IMR-90 (cell line): Measurements from ENCODE around the gene ZNF318. TPM values are rescaled to one million over a fixed set of nuclear protein-coding genes. Genes with fewer than 3 reads are reported as not detected.

ENCODE experiments used
- ATAC-seq: fragments of 200-7000 bp; cut with Tn5 transposase; 2 replicates; pipeline ENCODE4 v1.9.1; 2020; ENCODE audit warnings: low read depth, mild to moderate bottlenecking, moderate library complexity
- BruUV-seq: library from RNA; stranded (reverse); fragments of 400-500 nt; replicated peaks from 2 replicates; lab custom pipeline; 2021; lab: Mats Ljungman, UMichigan
- CTCF ChIA-PET: fragments of 300-600 bp; formaldehyde crosslinking; extraction: SDS; loops from one replicate; lab custom pipeline; 2021; ENCODE audit warnings: antibody characterized with exemption; lab: Yijun Ruan, JAX
- POLR2A ChIA-PET: fragments of 300-600 bp; sonication (Branson Sonifier 250); formaldehyde crosslinking; loops from one replicate; lab custom pipeline; 2022; ENCODE audit warnings: antibody characterized with exemption; ENCODE audit not compliant: unreplicated experiment; lab: Charles Lee
- DNase-seq: peaks from one replicate; pipeline ENCODE4 v3.0.0; 2013
- H2AFZ ChIP-seq: replicated peaks from 2 replicates; pipeline ENCODE3; 2013; ENCODE audit warnings: low read length, mild to moderate bottlenecking; ENCODE audit not compliant: poor library complexity
- H2AK5ac ChIP-seq: 2 replicates; pipeline ENCODE4 v1.6.1; 2013; ENCODE audit warnings: low read depth, low read length, inconsistent platforms
- H2AK9ac ChIP-seq: replicated peaks from 2 replicates; pipeline ENCODE3; 2013; ENCODE audit warnings: mild to moderate bottlenecking, low read depth, low read length, moderate library complexity; ENCODE audit not compliant: poor library complexity
- H2BK120ac ChIP-seq: 2 replicates; pipeline ENCODE4 v1.6.1; 2013; ENCODE audit warnings: low read depth, low read length, inconsistent platforms
- H2BK15ac ChIP-seq: 3 replicates; pipeline ENCODE4 v1.6.1; 2013; ENCODE audit warnings: low read depth, low read length, inconsistent platforms
- H2BK20ac ChIP-seq: 2 replicates; pipeline ENCODE4 v1.6.1; 2013; ENCODE audit warnings: low read depth, mild to moderate bottlenecking, inconsistent platforms, low read length, moderate library complexity
- H2BK5ac ChIP-seq: 2 replicates; pipeline ENCODE4 v1.6.1; 2013; ENCODE audit warnings: mild to moderate bottlenecking, low read depth, low read length, inconsistent platforms; ENCODE audit not compliant: poor library complexity, severe bottlenecking
- H3K14ac ChIP-seq: replicated peaks from 2 replicates; pipeline ENCODE4 v1.6.1; 2013; ENCODE audit warnings: low read depth, low read length, inconsistent platforms
- H3K18ac ChIP-seq: 2 replicates; pipeline ENCODE4 v1.6.1; 2013; ENCODE audit warnings: low read depth, low read length, control low read depth
- H3K23ac ChIP-seq: 2 replicates; pipeline ENCODE4 v1.6.1; 2013; ENCODE audit warnings: low read depth, low read length, inconsistent platforms
- H3K27ac ChIP-seq: 2 replicates; pipeline ENCODE4 v1.5.1; 2013; ENCODE audit warnings: mild to moderate bottlenecking, control low read depth, low read length; ENCODE audit not compliant: insufficient read depth
- H3K27me3 ChIP-seq: 2 replicates; pipeline ENCODE4 v1.6.1; 2013; ENCODE audit warnings: low read length; ENCODE audit not compliant: control insufficient read depth, insufficient read depth
- H3K36me3 ChIP-seq: 2 replicates; pipeline ENCODE4 v1.6.1; 2013; ENCODE audit warnings: low read length, mixed read lengths; ENCODE audit not compliant: control insufficient read depth, insufficient read depth
- H3K4ac ChIP-seq: 2 replicates; pipeline ENCODE4 v1.6.1; 2013; ENCODE audit warnings: low read depth, low read length, inconsistent platforms
- H3K4me1 ChIP-seq: 2 replicates; pipeline ENCODE4 v1.6.1; 2013; ENCODE audit warnings: low read length, mixed read lengths; ENCODE audit not compliant: control insufficient read depth, insufficient read depth
- H3K4me2 ChIP-seq: 2 replicates; pipeline ENCODE4 v1.6.1; 2013; ENCODE audit warnings: low read depth, mild to moderate bottlenecking, control low read depth, low read length, moderate library complexity
- H3K4me3 ChIP-seq: 2 replicates; pipeline ENCODE4 v1.5.1; 2013; ENCODE audit warnings: low read depth, mild to moderate bottlenecking, control low read depth, low read length, moderate library complexity; ENCODE audit not compliant: insufficient read depth
- H3K56ac ChIP-seq: 2 replicates; pipeline ENCODE4 v1.6.1; 2013; ENCODE audit warnings: low read length, inconsistent platforms; ENCODE audit not compliant: insufficient read depth; ENCODE audit errors: extremely low read depth
- H3K79me1 ChIP-seq, 2 experiments: 2 replicates each; pipeline ENCODE4 v1.6.1; 2013; ENCODE audit warnings: low read length in 2 of 2, inconsistent platforms in 1 of 2, low read depth in 1 of 2
- H3K9ac ChIP-seq: 2 replicates; pipeline ENCODE4 v1.6.1; 2013; ENCODE audit warnings: low read depth, low read length, control low read depth
- H3K9me1 ChIP-seq: 2 replicates; pipeline ENCODE4 v1.6.1; 2013; ENCODE audit warnings: low read length, inconsistent platforms; ENCODE audit not compliant: insufficient read depth
- H3K9me3 ChIP-seq: 2 replicates; pipeline ENCODE4 v1.6.1; 2013; ENCODE audit warnings: low read length; ENCODE audit not compliant: control insufficient read depth, insufficient read depth
- H4K20me1 ChIP-seq: 2 replicates; pipeline ENCODE4 v1.6.1; 2013; ENCODE audit warnings: low read length, inconsistent platforms; ENCODE audit not compliant: insufficient read depth
- H4K5ac ChIP-seq: 2 replicates; pipeline ENCODE4 v1.6.1; 2013; ENCODE audit warnings: mild to moderate bottlenecking, low read depth, low read length, control low read depth
- H4K8ac ChIP-seq, 2 experiments: 2 replicates each; pipeline ENCODE4 v1.6.1; 2013; ENCODE audit warnings: low read depth in 2 of 2, low read length in 2 of 2, control low read depth in 1 of 2, inconsistent platforms in 1 of 2
- H4K91ac ChIP-seq: 2 replicates; pipeline ENCODE4 v1.6.1; 2013; ENCODE audit warnings: low read depth, low read length, inconsistent platforms; ENCODE audit not compliant: insufficient read depth
- BHLHE40 ChIP-seq: fragments of 150-350 bp; IDR thresholded peaks from 2 replicates; pipeline ENCODE4 v1.6.1; 2016; ENCODE audit warnings: mild to moderate bottlenecking, low read depth, low read length
- CEBPB ChIP-seq: IDR thresholded peaks from 2 replicates; pipeline ENCODE4 v1.6.1; 2012; ENCODE audit warnings: low read depth, low read length, improper control_type of control experiment
- CHD1 ChIP-seq: IDR thresholded peaks from 2 replicates; pipeline ENCODE4 v1.6.1; 2012; ENCODE audit warnings: low read depth, low read length, improper control_type of control experiment
- MXI1 ChIP-seq: IDR thresholded peaks from 2 replicates; pipeline ENCODE4 v1.6.1; 2012; ENCODE audit warnings: low read depth, mild to moderate bottlenecking, low read length, moderate library complexity, borderline replicate concordance
- RAD21 ChIP-seq: IDR thresholded peaks from 2 replicates; pipeline ENCODE4 v1.6.1; 2012; ENCODE audit warnings: low read length, improper control_type of control experiment
- SMC3 ChIP-seq: fragments of 150-350 bp; IDR thresholded peaks from 2 replicates; pipeline ENCODE4 v1.6.1; 2016; ENCODE audit warnings: low read depth, mild to moderate bottlenecking, antibody characterized with exemption, low read length, moderate library complexity
- WGBS, 2 experiments: methylation state at CpG; one replicate each; pipeline versions ENCODE4 v1.1.5 to v1.1.7; 2013; ENCODE audit warnings: missing lambda C conversion rate in 2 of 2; ENCODE audit not compliant: insufficient read length in 1 of 2; ENCODE audit errors: extremely low coverage in 2 of 2; 5-methylcytosine and 5-hydroxymethylcytosine counted together
- dilution Hi-C: fragments of 300-500 bp; cut with HindIII; formaldehyde crosslinking; loops from one replicate; pipeline ENCODE4 v1.14.3; 2018; ENCODE audit warnings: low sequenced_read_pairs; ENCODE audit not compliant: unreplicated experiment
- in situ Hi-C: fragments of 300-500 bp; cut with MboI; formaldehyde crosslinking; loops from 3 replicates; pipeline ENCODE4 v1.14.3; 2019; ENCODE audit warnings: low sequenced_read_pairs, inconsistent platforms, mixed read lengths
- intact Hi-C: fragments of 100-400 bp; cut with micrococcal nuclease; formaldehyde crosslinking; loops from 2 replicates; pipeline ENCODE4 v1.10.0; 2022
- polyA plus RNA-seq, 3 experiments: library from polyadenylated mRNA; depleted of rRNA; stranded (reverse); fragments of >200 nt; gene quantifications; 2 replicates each; pipeline ENCODE4 v1.2.3, GENCODE V29; 2012; ENCODE audit warnings: low replicate concordance in 1 of 3
- total RNA-seq: library from RNA; depleted of rRNA; stranded (reverse); fragments of >200 nt; gene quantifications from 2 replicates; pipeline ENCODE4 v1.2.3, GENCODE V29; 2012

The ZNF318 gene
- total and polyA plus RNA-seq, 2 of the 4 experiments (the other 2 are of a cell fraction) = 5.7 to 6.6 TPM

GRCh38 chr6:43361269-43361668 lies 8.2 kb downstream of the ZNF318 start:
- H3K27me3 ChIP-seq = no peaks in the 10 kb centered on the region
- no peak overlapping the region for H2AK9ac ChIP-seq
- no peak overlapping the region for H2BK20ac ChIP-seq
- TF ChIP-seq CHD1 (no peak), MXI1 (no peak), SMC3 (no peak), CEBPB (no peak), RAD21 (no peak), BHLHE40 (no peak)
- H3K79me1 ChIP-seq = peaks cover 25 to 36% of the 10 kb centered on the region in 2 experiments; a peak in 3 of 4 replicates
- CTCF ChIA-PET = interaction anchor here (0.6 kb wide), 1 partner anchor 15 kb away, joined by 3 read pairs; no protein-coding TSS in a partner anchor
- in situ Hi-C loops (no loop called here), intact Hi-C loops (no loop called here), dilution Hi-C loops (no loop called here)
- H3K18ac ChIP-seq = no peak overlapping the region
- H2BK120ac ChIP-seq = no peak overlapping the region
- H3K56ac ChIP-seq = no peak overlapping the region
- H4K5ac ChIP-seq = no peak overlapping the region
- no peaks in the 10 kb centered on the region for H3K9me3 ChIP-seq
- H3K4ac ChIP-seq = no peak overlapping the region
- no peak overlapping the region for H4K91ac ChIP-seq
- H3K27ac ChIP-seq = no peak overlapping the region
- H3K23ac ChIP-seq = no peak overlapping the region
- peaks cover 6% of the 10 kb centered on the region; the same call in 1 of the 2 replicates for H3K9me1 ChIP-seq
- ATAC-seq = no peak
- no peaks in the 10 kb centered on the region for H3K4me1 ChIP-seq
- H2AK5ac ChIP-seq = no peak overlapping the region
- H4K20me1 ChIP-seq = no peaks in the 10 kb centered on the region
- POLR2A ChIA-PET = no interaction called here
- BruUV-seq = no TSS peak
- no CpG with 5 or more reads among the region's 2 CpGs for WGBS, 2 experiments
- H3K4me3 ChIP-seq = no peak overlapping the region
- H3K9ac ChIP-seq = no peak overlapping the region
- H3K14ac ChIP-seq = no peak overlapping the region
- peaks cover 31% of the 10 kb centered on the region for H3K36me3 ChIP-seq
- no peak overlapping the region for H2BK15ac ChIP-seq
- no peak overlapping the region for H4K8ac ChIP-seq
- DNase-seq = no peak
- H2AFZ ChIP-seq = no peak overlapping the region
- H3K4me2 ChIP-seq = no peak overlapping the region
- no peak overlapping the region for H2BK5ac ChIP-seq
